ENCODE measurements around the gene KIAA1755.

- TF ChIP-seq CTCF (IDR thresholded peaks at IDR 0.05) = no peak
- no peak for TF ChIP-seq POLR2A (IDR thresholded peaks at IDR 0.05)
These were observed 22.7 kb upstream of the KIAA1755 start for GRCh38 chr20:38283236-38283635.

Data from heart left ventricle (tissue), 13 donors.